Upper lobe of left lung (tissue), 4 donors: ENCODE measurements around the gene SLC25A21.

Experiments used
- POLR2A ChIP-seq, 4 donors: fragments of 450-650 bp; IDR thresholded peaks; one replicate each; pipeline ENCODE4 v1.5.1; 2016 to 2017; ENCODE audit warnings: antibody characterized with exemption in 4 of 4, mild to moderate bottlenecking in 2 of 4
- POLR2AphosphoS5 ChIP-seq, 2 donors: sonication (generic); formaldehyde crosslinking; IDR thresholded peaks; one replicate each; pipeline ENCODE4 v1.5.1; 2017; ENCODE audit warnings: antibody characterized with exemption in 2 of 2
- TF ChIP-seq, protein P1 (sequence below), 6 experiments: fragments of 450-650 bp in 4 of 6; fragments of 200-600 bp in 2 of 6; sonication (generic) in 2 of 6; IDR thresholded peaks; one replicate each; pipeline ENCODE4 v1.5.1; 2016 to 2019; ENCODE audit warnings: antibody characterized with exemption in 6 of 6

DNA sequence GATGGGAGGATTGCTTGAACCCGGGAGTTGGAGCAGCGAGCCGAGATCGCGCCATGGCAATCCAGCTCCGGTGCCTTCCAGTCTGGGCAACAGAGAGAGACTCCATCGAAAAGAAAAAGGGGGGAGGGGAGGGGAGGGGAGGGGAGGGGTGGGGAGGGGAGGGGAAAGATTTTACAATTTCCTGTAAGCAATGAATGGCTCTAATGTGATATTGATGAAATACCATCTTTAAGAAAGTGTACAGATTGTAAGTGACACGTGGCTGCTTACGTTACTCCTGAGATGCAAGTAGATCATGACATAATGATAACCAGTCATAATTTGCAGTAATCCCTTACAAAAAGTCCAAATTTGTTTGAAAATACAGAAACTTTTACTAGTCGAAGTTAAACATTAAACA is 1.4 kb downstream of the SLC25A21 start:
- TF ChIP-seq, protein P1, sequence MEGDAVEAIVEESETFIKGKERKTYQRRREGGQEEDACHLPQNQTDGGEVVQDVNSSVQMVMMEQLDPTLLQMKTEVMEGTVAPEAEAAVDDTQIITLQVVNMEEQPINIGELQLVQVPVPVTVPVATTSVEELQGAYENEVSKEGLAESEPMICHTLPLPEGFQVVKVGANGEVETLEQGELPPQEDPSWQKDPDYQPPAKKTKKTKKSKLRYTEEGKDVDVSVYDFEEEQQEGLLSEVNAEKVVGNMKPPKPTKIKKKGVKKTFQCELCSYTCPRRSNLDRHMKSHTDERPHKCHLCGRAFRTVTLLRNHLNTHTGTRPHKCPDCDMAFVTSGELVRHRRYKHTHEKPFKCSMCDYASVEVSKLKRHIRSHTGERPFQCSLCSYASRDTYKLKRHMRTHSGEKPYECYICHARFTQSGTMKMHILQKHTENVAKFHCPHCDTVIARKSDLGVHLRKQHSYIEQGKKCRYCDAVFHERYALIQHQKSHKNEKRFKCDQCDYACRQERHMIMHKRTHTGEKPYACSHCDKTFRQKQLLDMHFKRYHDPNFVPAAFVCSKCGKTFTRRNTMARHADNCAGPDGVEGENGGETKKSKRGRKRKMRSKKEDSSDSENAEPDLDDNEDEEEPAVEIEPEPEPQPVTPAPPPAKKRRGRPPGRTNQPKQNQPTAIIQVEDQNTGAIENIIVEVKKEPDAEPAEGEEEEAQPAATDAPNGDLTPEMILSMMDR (IDR thresholded peaks at IDR 0.05): no peak
- no peak for TF ChIP-seq POLR2A (IDR thresholded peaks at IDR 0.05)
- no peak for TF ChIP-seq POLR2AphosphoS5 (IDR thresholded peaks at IDR 0.05)
